ENCODE data around the gene ARHGEF4. TPM values are rescaled to one million over a fixed set of nuclear protein-coding genes. Genes with fewer than 3 reads are reported as not detected.

ARHGEF4 gene
- total RNA-seq, 1 experiment from 2014 or later: 21.8 TPM

GRCh38 chr2:131027566-131028528 is 191.1 kb downstream of the ARHGEF4 start (continued):
- TF ChIP-seq ZNF423 (CRISPR knock-in tag; IDR thresholded peaks at IDR 0.05): no peak
- TF ChIP-seq ZBTB21 (CRISPR knock-in tag; IDR thresholded peaks at IDR 0.05; ENCODE audit: borderline replicate concordance): no peak

- H3K27ac Mint-ChIP-seq: no peak overlapping the region
- ChIA-PET POLR2A (no interaction called here), CTCF (no interaction called here)
- H3K9me3 Mint-ChIP-seq: peaks cover 10% of the 10 kb centered on the region
- no peaks in the 10 kb centered on the region for H3K36me3 Mint-ChIP-seq
- no peak for TF ChIP-seq USF1 (CRISPR knock-in tag; IDR thresholded peaks at IDR 0.05)
- TF ChIP-seq NFYB (CRISPR knock-in tag; conservative IDR thresholded peaks at IDR 0.05; ENCODE audit: low read depth): no peak
- TF ChIP-seq, protein P1, sequence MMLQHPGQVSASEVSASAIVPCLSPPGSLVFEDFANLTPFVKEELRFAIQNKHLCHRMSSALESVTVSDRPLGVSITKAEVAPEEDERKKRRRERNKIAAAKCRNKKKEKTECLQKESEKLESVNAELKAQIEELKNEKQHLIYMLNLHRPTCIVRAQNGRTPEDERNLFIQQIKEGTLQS (CRISPR knock-in tag; conservative IDR thresholded peaks at IDR 0.05): no peak
- no peak for TF ChIP-seq JUN (CRISPR knock-in tag; IDR thresholded peaks at IDR 0.05)
- H3K27me3 Mint-ChIP-seq (ENCODE audit: low read depth): peaks cover 18% of the 10 kb centered on the region
- H3K4me1 Mint-ChIP-seq: no peaks in the 10 kb centered on the region
- no peak for DNase-seq (ENCODE audit: low spot score)
- no peak overlapping the region for H3K4me3 Mint-ChIP-seq
- ATAC-seq: no peak
These were observed 193.1 kb downstream of the ARHGEF4 start for GRCh38 chr2:131029812-131030211.

GRCh38 chr2:131030478-131030971 is 193.8 kb downstream of the ARHGEF4 start:
- Mint-ChIP-seq H3K27ac (peak overlapping the region; percentile 29; the same call in 1 of the 2 replicates), H3K36me3 (no peaks in the 10 kb centered on the region), H3K27me3 (ENCODE audit: low read depth) (peaks cover 21% of the 10 kb centered on the region), H3K4me3 (no peak overlapping the region), H3K4me1 (no peaks in the 10 kb centered on the region), H3K9me3 (peaks cover 10% of the 10 kb centered on the region)
- ATAC-seq (no peak), DNase-seq (ENCODE audit: low spot score) (no peak)
- POLR2A ChIA-PET: no interaction called here
- CTCF ChIA-PET: no interaction called here
- no peak for TF ChIP-seq E2F4 (CRISPR knock-in tag; IDR thresholded peaks at IDR 0.05; ENCODE audit: borderline replicate concordance, low read depth)
- no peak for TF ChIP-seq HMGA2 (CRISPR knock-in tag; IDR thresholded peaks at IDR 0.05)
- no peak for TF ChIP-seq ZNF219 (CRISPR knock-in tag; IDR thresholded peaks at IDR 0.05; ENCODE audit: borderline replicate concordance)
- no peak for TF ChIP-seq NR2C2 (CRISPR knock-in tag; IDR thresholded peaks at IDR 0.05)
- TF ChIP-seq MYBL2 (CRISPR knock-in tag; IDR thresholded peaks at IDR 0.05): no peak
- TF ChIP-seq ZBTB21 (CRISPR knock-in tag; IDR thresholded peaks at IDR 0.05; ENCODE audit: borderline replicate concordance): no peak
- no peak for TF ChIP-seq RORB (CRISPR knock-in tag; IDR thresholded peaks at IDR 0.05)
- TF ChIP-seq ESRRA (CRISPR knock-in tag; IDR thresholded peaks at IDR 0.05; ENCODE audit: borderline replicate concordance): no peak
- TF ChIP-seq ATF2 (CRISPR knock-in tag; IDR thresholded peaks at IDR 0.05; ENCODE audit: borderline replicate concordance, low read depth): no peak
- TF ChIP-seq STAT6 (CRISPR knock-in tag; conservative IDR thresholded peaks at IDR 0.05; ENCODE audit: low read depth): no peak
- no peak for TF ChIP-seq ZNF512 (CRISPR knock-in tag; IDR thresholded peaks at IDR 0.05; ENCODE audit: borderline replicate concordance)
- TF ChIP-seq, protein P2, sequence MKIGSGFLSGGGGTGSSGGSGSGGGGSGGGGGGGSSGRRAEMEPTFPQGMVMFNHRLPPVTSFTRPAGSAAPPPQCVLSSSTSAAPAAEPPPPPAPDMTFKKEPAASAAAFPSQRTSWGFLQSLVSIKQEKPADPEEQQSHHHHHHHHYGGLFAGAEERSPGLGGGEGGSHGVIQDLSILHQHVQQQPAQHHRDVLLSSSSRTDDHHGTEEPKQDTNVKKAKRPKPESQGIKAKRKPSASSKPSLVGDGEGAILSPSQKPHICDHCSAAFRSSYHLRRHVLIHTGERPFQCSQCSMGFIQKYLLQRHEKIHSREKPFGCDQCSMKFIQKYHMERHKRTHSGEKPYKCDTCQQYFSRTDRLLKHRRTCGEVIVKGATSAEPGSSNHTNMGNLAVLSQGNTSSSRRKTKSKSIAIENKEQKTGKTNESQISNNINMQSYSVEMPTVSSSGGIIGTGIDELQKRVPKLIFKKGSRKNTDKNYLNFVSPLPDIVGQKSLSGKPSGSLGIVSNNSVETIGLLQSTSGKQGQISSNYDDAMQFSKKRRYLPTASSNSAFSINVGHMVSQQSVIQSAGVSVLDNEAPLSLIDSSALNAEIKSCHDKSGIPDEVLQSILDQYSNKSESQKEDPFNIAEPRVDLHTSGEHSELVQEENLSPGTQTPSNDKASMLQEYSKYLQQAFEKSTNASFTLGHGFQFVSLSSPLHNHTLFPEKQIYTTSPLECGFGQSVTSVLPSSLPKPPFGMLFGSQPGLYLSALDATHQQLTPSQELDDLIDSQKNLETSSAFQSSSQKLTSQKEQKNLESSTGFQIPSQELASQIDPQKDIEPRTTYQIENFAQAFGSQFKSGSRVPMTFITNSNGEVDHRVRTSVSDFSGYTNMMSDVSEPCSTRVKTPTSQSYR (CRISPR knock-in tag; IDR thresholded peaks at IDR 0.05): no peak
- no peak for TF ChIP-seq OVOL2 (CRISPR knock-in tag; IDR thresholded peaks at IDR 0.05; ENCODE audit: borderline replicate concordance)
- no peak for TF ChIP-seq SMAD3 (CRISPR knock-in tag; IDR thresholded peaks at IDR 0.05; ENCODE audit: borderline replicate concordance)
- TF ChIP-seq ZMAT4 (CRISPR knock-in tag; IDR thresholded peaks at IDR 0.05): no peak
